ENCODE results near the gene NYAP2. TPM values are rescaled to one million over a fixed set of nuclear protein-coding genes. Genes with fewer than 3 reads are reported as not detected.

The NYAP2 gene
- total and polyA plus RNA-seq, 2 of the 4 experiments (the other 2 are of a cell fraction) = not detected

GRCh38 chr2:225411452-225411851 is 11.9 kb downstream of the NYAP2 start:
- Histone ChIP-seq H3K79me1 (ENCODE audit: low read depth in 1 of 2, low read length in 2 of 2) (no peaks in the 10 kb centered on the region), H3K4me1 (ENCODE audit: control insufficient read depth, insufficient read depth, low read length) (no peaks in the 10 kb centered on the region), H3K9me1 (ENCODE audit: insufficient read depth, low read length) (no peaks in the 10 kb centered on the region), H3K27me3 (ENCODE audit: control insufficient read depth, insufficient read depth, low read length) (no peaks in the 10 kb centered on the region; the same call in 1 of the 2 replicates), H3K18ac (ENCODE audit: low read depth, low read length) (no peak overlapping the region), H4K20me1 (ENCODE audit: insufficient read depth, low read length) (no peaks in the 10 kb centered on the region), H2BK120ac (ENCODE audit: low read depth, low read length) (no peak overlapping the region), H3K56ac (ENCODE audit: extremely low read depth, insufficient read depth, low read length) (no peak overlapping the region), H4K91ac (ENCODE audit: insufficient read depth, low read depth, low read length) (no peak overlapping the region), H3K4me3 (ENCODE audit: insufficient read depth, low read depth, low read length) (no peak overlapping the region), H3K4ac (ENCODE audit: low read depth, low read length) (no peak overlapping the region), H2BK15ac (ENCODE audit: low read depth, low read length) (no peak overlapping the region), H4K8ac (ENCODE audit: low read depth in 2 of 2, low read length in 2 of 2) (no peak overlapping the region), H4K5ac (ENCODE audit: low read depth, low read length) (no peak overlapping the region), H3K9me3 (ENCODE audit: control insufficient read depth, insufficient read depth, low read length) (no peaks in the 10 kb centered on the region), H3K36me3 (ENCODE audit: control insufficient read depth, insufficient read depth, low read length) (no peaks in the 10 kb centered on the region), H2AK5ac (ENCODE audit: low read depth, low read length) (no peak overlapping the region), H2BK5ac (ENCODE audit: low read depth, low read length, poor library complexity, severe bottlenecking) (no peak overlapping the region), H3K27ac (ENCODE audit: insufficient read depth, low read length) (no peak overlapping the region), H2AFZ (replicated peaks; ENCODE audit: low read length, poor library complexity) (no peak overlapping the region), H3K14ac (replicated peaks; ENCODE audit: low read depth, low read length) (no peak overlapping the region), H2AK9ac (replicated peaks; ENCODE audit: low read depth, low read length, poor library complexity) (no peak overlapping the region), H2BK20ac (ENCODE audit: low read depth, low read length) (no peak overlapping the region), H3K23ac (ENCODE audit: low read depth, low read length) (no peak overlapping the region), H3K9ac (ENCODE audit: low read depth, low read length) (no peak overlapping the region), H3K4me2 (ENCODE audit: low read depth, low read length) (no peak overlapping the region)
- in situ Hi-C loops (cut with MboI; ENCODE audit: low sequenced_read_pairs) = no loop called here
- intact Hi-C loops (cut with micrococcal nuclease) = no loop called here
- ATAC-seq (ENCODE audit: low read depth) = no peak
- DNase-seq = no peak
- BruUV-seq (replicated peaks) = no TSS peak
- ChIA-PET POLR2A (ENCODE audit: unreplicated experiment) (no interaction called here), CTCF (no interaction called here)
- TF ChIP-seq CTCF (conservative IDR thresholded peaks at IDR 0.05; ENCODE audit: low read depth, low read length) = no peak
- no peak for TF ChIP-seq BHLHE40 (IDR thresholded peaks at IDR 0.05; ENCODE audit: low read depth, low read length)
- no peak for TF ChIP-seq RCOR1 (IDR thresholded peaks at IDR 0.05; ENCODE audit: insufficient replicate concordance, low read length)
- no peak for TF ChIP-seq RAD21 (IDR thresholded peaks at IDR 0.05; ENCODE audit: low read length)
- no peak for TF ChIP-seq POLR2A (IDR thresholded peaks at IDR 0.05; ENCODE audit: low read depth, low read length)
- no peak for TF ChIP-seq NFE2L2 (IDR thresholded peaks at IDR 0.05; ENCODE audit: low read depth, low read length)
- no peak for TF ChIP-seq CEBPB (IDR thresholded peaks at IDR 0.05; ENCODE audit: low read depth, low read length)
- TF ChIP-seq MXI1 (IDR thresholded peaks at IDR 0.05; ENCODE audit: borderline replicate concordance, low read depth, low read length) = no peak
- TF ChIP-seq CHD1 (IDR thresholded peaks at IDR 0.05; ENCODE audit: low read depth, low read length) = no peak
- no peak for TF ChIP-seq FOS (IDR thresholded peaks at IDR 0.05; ENCODE audit: low read depth, low read length)
- dilution Hi-C loops (cut with HindIII; ENCODE audit: low sequenced_read_pairs, unreplicated experiment) = no loop called here
- WGBS, 2 experiments (ENCODE audit: extremely low coverage in 2 of 2, insufficient read length in 1 of 2) = no CpG with 5 or more reads among the region's 3 CpGs
